SK-N-SH (cell line): Measurements from ENCODE around the gene ACVR1B. TPM values are rescaled to one million over a fixed set of nuclear protein-coding genes. Genes with fewer than 3 reads are reported as not detected.

Experiments
- CTCF ChIA-PET: fragments of 300-600, 350-600 bp; formaldehyde crosslinking; extraction: SDS; loops from one replicate; lab custom pipeline; 2021; lab: Yijun Ruan, JAX
- POLR2A ChIA-PET: fragments of 350-600 bp; sonication (Branson Sonifier 250); formaldehyde crosslinking; extraction: SDS; loops from one replicate; lab custom pipeline; 2020; ENCODE audit warnings: antibody characterized with exemption, inconsistent platforms; lab: Yijun Ruan, JAX
- DNase-seq: peaks from one replicate; pipeline ENCODE4 v3.0.0; 2012
- H2AFZ ChIP-seq: fragments of 200-600 bp; sonication (generic); 2 replicates; pipeline ENCODE4 v1.8.1; 2016; ENCODE audit warnings: antibody characterized with exemption, mild to moderate bottlenecking, low read depth
- H3F3A ChIP-seq: fragments of 200-600 bp; sonication (generic); replicated peaks from 2 replicates; pipeline ENCODE3; 2016; ENCODE audit warnings: antibody characterized with exemption, mild to moderate bottlenecking; ENCODE audit not compliant: insufficient read depth
- H3K27ac ChIP-seq, 2 experiments: fragments of 200-500 bp in 1 of 2; fragments of 200-600 bp in 1 of 2; sonication (Bioruptor generic) in 1 of 2; sonication (generic), shearing (Covaris generic) in 1 of 2; 2 replicates each; pipeline versions ENCODE4 v1.5.1 to v1.6.1; 2014 to 2016; ENCODE audit warnings: low read depth in 2 of 2, inconsistent platforms in 1 of 2, low read length in 1 of 2, mild to moderate bottlenecking in 1 of 2, mixed read lengths in 1 of 2
- H3K27me3 ChIP-seq: fragments of 200-600 bp; sonication (generic), shearing (Covaris generic); 2 replicates; pipeline ENCODE4 v1.6.1; 2016; ENCODE audit warnings: mixed run types; ENCODE audit not compliant: insufficient read depth
- H3K36me3 ChIP-seq, 2 experiments: fragments of 200-500 bp in 1 of 2; fragments of 200-600 bp in 1 of 2; sonication (Bioruptor generic) in 1 of 2; sonication (generic) in 1 of 2; replicated peaks in 1 of 2; 2 replicates each; pipeline versions ENCODE3 to v1.5.1; 2014 to 2016; ENCODE audit warnings: low read length in 1 of 2, mild to moderate bottlenecking in 1 of 2; ENCODE audit not compliant: insufficient read depth in 2 of 2, control insufficient read depth in 1 of 2
- H3K4me1 ChIP-seq, 2 experiments: fragments of 200-500 bp in 1 of 2; fragments of 200-600 bp in 1 of 2; sonication (Bioruptor generic) in 1 of 2; sonication (generic), shearing (Covaris generic) in 1 of 2; 2 replicates each; pipeline versions ENCODE4 v1.5.1 to v1.6.1; 2014 to 2016; ENCODE audit warnings: low read depth in 1 of 2, low read length in 1 of 2, mixed run types in 1 of 2; ENCODE audit not compliant: insufficient read depth in 2 of 2, control insufficient read depth in 1 of 2
- H3K4me2 ChIP-seq: fragments of 200-600 bp; sonication (generic), shearing (Covaris generic); 2 replicates; pipeline ENCODE4 v1.6.1; 2017; ENCODE audit warnings: mixed run types
- H3K4me3 ChIP-seq, 2 experiments: fragments of 200-500 bp in 1 of 2; fragments of 200-600 bp in 1 of 2; sonication (Bioruptor generic) in 1 of 2; sonication (generic), shearing (Covaris generic) in 1 of 2; 2 replicates each; pipeline versions ENCODE4 v1.5.1 to v1.8.1; 2014 to 2016; ENCODE audit warnings: low read depth in 2 of 2, inconsistent platforms in 1 of 2, low read length in 1 of 2, mild to moderate bottlenecking in 1 of 2, mixed read lengths in 1 of 2, moderate library complexity in 1 of 2
- H3K79me2 ChIP-seq: fragments of 200-600 bp; sonication (generic); 2 replicates; pipeline ENCODE4 v1.8.1; 2017; ENCODE audit warnings: mild to moderate bottlenecking; ENCODE audit not compliant: insufficient read depth
- H3K9ac ChIP-seq: fragments of 200-600 bp; sonication (generic); 2 replicates; pipeline ENCODE4 v1.6.1; 2017; ENCODE audit warnings: mixed run types
- H3K9me2 ChIP-seq: fragments of 200-600 bp; sonication (generic); 2 replicates; pipeline ENCODE4 v1.6.1; 2017; ENCODE audit warnings: mixed run types
- H3K9me3 ChIP-seq: fragments of 200-600 bp; sonication (generic); 2 replicates; pipeline ENCODE4 v1.6.1; 2017; ENCODE audit warnings: mixed run types, mild to moderate bottlenecking, moderate library complexity
- H4K20me1 ChIP-seq: fragments of 200-600 bp; sonication (generic); 2 replicates; pipeline ENCODE4 v1.6.1; 2017; ENCODE audit warnings: mild to moderate bottlenecking, mixed run types; ENCODE audit not compliant: insufficient read depth
- CHD2 ChIP-seq: fragments of 150-350 bp; IDR thresholded peaks from 2 replicates; pipeline ENCODE4 v1.6.1; 2018; ENCODE audit warnings: low read length; ENCODE audit not compliant: partially characterized antibody
- EP300 ChIP-seq, 2 experiments: IDR thresholded peaks; 2 replicates each; pipeline versions ENCODE4 v1.4.0 to v1.6.1; 2012; ENCODE audit warnings: borderline replicate concordance in 1 of 2, low read depth in 1 of 2, low read length in 1 of 2
- TCF12 ChIP-seq: IDR thresholded peaks from 2 replicates; pipeline ENCODE4 v1.4.0; 2012
- TEAD4 ChIP-seq: IDR thresholded peaks from 2 replicates; pipeline ENCODE4 v1.4.0; 2012; ENCODE audit warnings: mild to moderate bottlenecking, borderline replicate concordance; ENCODE audit not compliant: insufficient read depth
- WGBS: methylation state at CpG from one replicate; pipeline ENCODE4 v1.1.6; 2017; ENCODE audit warnings: low lambda C conversion rate; 5-methylcytosine and 5-hydroxymethylcytosine counted together
- polyA plus RNA-seq, 3 experiments: library from polyadenylated mRNA; depleted of rRNA; stranded (reverse); fragments of >200 nt; gene quantifications; 2 replicates each; pipeline ENCODE4 v1.2.3, GENCODE V29; 2012
- small RNA-seq, 7 experiments: library from RNA; depleted of rRNA; stranded (forward); fragments of <200 nt; gene quantifications; one replicate each; pipeline ENCODE3, GENCODE V24; 2012
- TF ChIP-seq, protein P1 (sequence below): IDR thresholded peaks from 2 replicates; pipeline ENCODE4 v1.4.0; 2012; ENCODE audit warnings: low read depth
- TF ChIP-seq, protein P2 (sequence below): IDR thresholded peaks from 2 replicates; pipeline ENCODE4 v1.4.0; 2012; ENCODE audit warnings: low read depth, borderline replicate concordance

Gene ACVR1B
- polyA plus RNA-seq, 1 of the 3 experiments (the other 2 are of a cell fraction), result 12.1 TPM

DNA sequence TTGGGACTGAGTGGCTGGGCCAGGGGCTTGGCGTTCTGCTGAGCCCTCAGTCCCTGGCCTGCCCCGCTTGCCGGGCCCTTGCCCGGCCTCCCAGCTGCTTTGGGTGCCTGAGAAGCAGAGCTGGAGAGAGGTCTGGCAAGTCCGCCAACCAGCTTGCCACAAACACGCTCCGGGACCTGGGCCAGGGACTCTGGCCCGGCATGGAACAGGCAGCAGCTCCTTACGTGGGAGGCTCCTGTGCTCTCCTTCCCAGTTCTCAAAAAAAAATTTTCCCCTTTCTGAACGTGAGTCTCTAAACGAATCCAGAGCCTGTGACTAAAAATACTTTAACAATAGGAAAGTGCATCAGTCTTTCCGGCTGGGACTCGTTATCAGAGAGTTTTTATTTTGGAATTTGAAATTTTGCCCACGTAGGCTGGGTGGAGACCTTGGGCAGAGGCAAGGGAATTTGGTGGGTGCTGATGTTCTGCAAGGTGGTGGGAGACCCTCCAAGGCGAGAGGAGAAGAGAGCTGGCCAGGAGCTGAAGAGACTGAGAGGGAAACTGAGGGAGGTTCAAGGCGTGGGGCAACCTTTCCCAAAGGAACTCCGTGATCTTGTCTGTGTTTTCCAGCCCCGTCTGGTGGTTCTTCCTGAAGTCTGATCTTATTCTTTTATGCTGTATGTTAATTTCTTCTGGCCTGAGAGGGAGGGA is 92.9 kb downstream of the ACVR1B start:
- CTCF ChIA-PET, result interaction anchor here (1.0 to 30.2 kb wide), 7 partner anchors 20 to 283 kb away, joined by 3 to 949 read pairs (median 4); partner anchors contain the start of genes ATG101 and SMIM41
- H3K27me3 ChIP-seq, result no peaks in the 10 kb centered on the region
- H2AFZ ChIP-seq, result no peak overlapping the region
- no peaks in the 10 kb centered on the region for H3K9me3 ChIP-seq
- H3K4me3 ChIP-seq, result no peak overlapping the region
- TF ChIP-seq CHD2, result no peak
- no peaks in the 10 kb centered on the region; the same call in 1 of the 2 replicates for H4K20me1 ChIP-seq
- no peak overlapping the region for H3K4me2 ChIP-seq
- peaks cover 0 to 14% of the 10 kb centered on the region in 2 experiments; a peak in 1 of 4 replicates for H3K4me1 ChIP-seq
- peaks cover 13% of the 10 kb centered on the region; the same call in 1 of the 2 replicates for H3K79me2 ChIP-seq
- POLR2A ChIA-PET, result no interaction called here
- H3K9me2 ChIP-seq, result no peaks in the 10 kb centered on the region
- no peak overlapping the region for H3K9ac ChIP-seq
- 79% methylated on average over 18 of the region's 18 CpGs for WGBS
- no peak for DNase-seq
- no peak overlapping the region for H3K27ac ChIP-seq
- no peaks in the 10 kb centered on the region for H3F3A ChIP-seq
- no peaks in the 10 kb centered on the region for H3K36me3 ChIP-seq

DNA sequence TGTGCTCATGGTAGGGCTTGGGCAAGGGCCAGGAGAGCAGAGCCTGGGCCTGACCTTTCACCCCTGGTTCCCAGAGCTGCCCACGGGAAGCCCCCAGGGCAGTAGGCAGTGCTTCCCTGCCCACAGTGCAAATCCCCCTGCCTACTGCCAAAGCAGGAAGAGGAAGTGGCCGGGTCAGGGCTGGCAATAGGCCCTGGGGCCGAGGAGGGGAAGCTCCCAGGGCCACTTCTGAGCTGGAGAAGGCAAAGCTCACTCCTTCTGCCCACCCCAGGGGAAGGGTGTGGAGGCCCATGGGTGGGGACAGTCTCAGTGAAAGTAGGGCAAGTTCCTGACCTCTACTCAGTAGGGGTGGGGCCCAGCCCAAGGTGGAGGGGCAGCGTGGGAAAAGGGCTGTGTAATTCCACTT is 94.3 kb downstream of the ACVR1B start:
- 61% methylated on average over 4 of the region's 4 CpGs for WGBS
- peaks cover 8 to 17% of the 10 kb centered on the region in 2 experiments; a peak in 2 of 4 replicates for H3K4me1 ChIP-seq
- no peak overlapping the region for H3K4me2 ChIP-seq
- ChIA-PET POLR2A (no interaction called here), CTCF (interaction anchor here (1.0 to 30.2 kb wide), 5 partner anchors 16 to 53 kb away, joined by 3 to 949 read pairs (median 6); partner anchors contain the start of genes ATG101 and SMIM41)
- no peak overlapping the region for H2AFZ ChIP-seq
- H3F3A ChIP-seq, result no peaks in the 10 kb centered on the region
- no peak for DNase-seq
- no peaks in the 10 kb centered on the region for H3K36me3 ChIP-seq
- no peak overlapping the region for H3K27ac ChIP-seq
- no peak overlapping the region for H3K4me3 ChIP-seq
- TF ChIP-seq, protein P1, sequence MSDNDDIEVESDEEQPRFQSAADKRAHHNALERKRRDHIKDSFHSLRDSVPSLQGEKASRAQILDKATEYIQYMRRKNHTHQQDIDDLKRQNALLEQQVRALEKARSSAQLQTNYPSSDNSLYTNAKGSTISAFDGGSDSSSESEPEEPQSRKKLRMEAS, result no peak
- TF ChIP-seq, protein P2, sequence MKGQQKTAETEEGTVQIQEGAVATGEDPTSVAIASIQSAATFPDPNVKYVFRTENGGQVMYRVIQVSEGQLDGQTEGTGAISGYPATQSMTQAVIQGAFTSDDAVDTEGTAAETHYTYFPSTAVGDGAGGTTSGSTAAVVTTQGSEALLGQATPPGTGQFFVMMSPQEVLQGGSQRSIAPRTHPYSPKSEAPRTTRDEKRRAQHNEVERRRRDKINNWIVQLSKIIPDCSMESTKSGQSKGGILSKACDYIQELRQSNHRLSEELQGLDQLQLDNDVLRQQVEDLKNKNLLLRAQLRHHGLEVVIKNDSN, result no peak
- TF ChIP-seq EP300 (IDR thresholded peaks at IDR 0.05; ENCODE audit: borderline replicate concordance in 1 of 2, low read depth in 1 of 2, low read length in 1 of 2) (no peak), TEAD4 (no peak), TCF12 (no peak)
- H3K9ac ChIP-seq, result no peak overlapping the region
- no peaks in the 10 kb centered on the region for H3K27me3 ChIP-seq
- H3K9me3 ChIP-seq, result no peaks in the 10 kb centered on the region
- H4K20me1 ChIP-seq, result no peaks in the 10 kb centered on the region; the same call in 1 of the 2 replicates
- H3K79me2 ChIP-seq, result peaks cover under 1% of the 10 kb centered on the region; the same call in 1 of the 2 replicates
- H3K9me2 ChIP-seq, result no peaks in the 10 kb centered on the region

Small RNAs within 50 kb of the gene (small RNA-seq; reads per million reads assigned to genes)
- 0 to 2.1 (median 0.63) reads per million in 7 experiments for gene RNU6-574P

Other genes starting within 250 kb of the ACVR1B start
- gene FIGNL2, start 103.0 kb upstream of the ACVR1B start, polyA plus RNA-seq (2012; rRNA removed), result 0.05 and 0.08 TPM in 2 replicates
- not detected in 2 replicates for gene ANKRD33, start 63.6 kb upstream of the ACVR1B start, polyA plus RNA-seq (2012; rRNA removed)
- 0.07 and 0.08 TPM in 2 replicates for gene ACVRL1, start 44.2 kb upstream of the ACVR1B start, polyA plus RNA-seq (2012; rRNA removed)
- gene TAMALIN, start 55.2 kb downstream of the ACVR1B start, polyA plus RNA-seq (2012; rRNA removed), result 1.7 and 2.4 TPM in 2 replicates
- 75.2 and 120 TPM in 2 replicates for gene NR4A1, start 99.7 kb downstream of the ACVR1B start, polyA plus RNA-seq (2012; rRNA removed)
- gene ATG101, start 118.3 kb downstream of the ACVR1B start, polyA plus RNA-seq (2012; rRNA removed), result 160 and 170 TPM in 2 replicates
- not detected in 2 replicates for gene SMIM41, start 128.0 kb downstream of the ACVR1B start, polyA plus RNA-seq (2012; rRNA removed)
- 14.9 and 17.4 TPM in 2 replicates for gene KRT80, start 240.3 kb downstream of the ACVR1B start, polyA plus RNA-seq (2012; rRNA removed)